PC-9 (cell line): ENCODE measurements around the gene MYO18B. TPM values are rescaled to one million over a fixed set of nuclear protein-coding genes. Genes with fewer than 3 reads are reported as not detected.

Experiments used
- BruUV-seq: library from RNA; stranded (reverse); fragments of 400-500 nt; replicated peaks from 2 replicates; lab custom pipeline; 2021; lab: Mats Ljungman, UMichigan
- CTCF ChIA-PET: fragments of 300-600 bp; sonication (Branson Sonifier 250); formaldehyde crosslinking; loops from one replicate; lab custom pipeline; 2022; ENCODE audit warnings: antibody characterized with exemption; lab: Charles Lee
- POLR2A ChIA-PET: fragments of 300-600 bp; sonication (Branson Sonifier 250); formaldehyde crosslinking; loops from one replicate; lab custom pipeline; 2022; ENCODE audit warnings: antibody characterized with exemption; ENCODE audit not compliant: unreplicated experiment; lab: Charles Lee
- DNase-seq, 2 experiments: peaks; one replicate each; pipeline versions ENCODE4 v3.0.0 to v3.0.0-alpha.2; 2015 to 2022; ENCODE audit warnings: mixed read lengths in 1 of 2
- H2AFZ ChIP-seq: fragments of 200-600 bp; sonication (generic); 2 replicates; pipeline ENCODE4 v1.8.1; 2017; ENCODE audit warnings: antibody characterized with exemption
- H3F3A ChIP-seq: fragments of 200-600 bp; sonication (generic); 2 replicates; pipeline ENCODE4 v1.8.1; 2017; ENCODE audit warnings: antibody characterized with exemption, mild to moderate bottlenecking, low read depth; ENCODE audit not compliant: insufficient read depth
- H3K27ac ChIP-seq: fragments of 200-600 bp; sonication (generic); 2 replicates; pipeline ENCODE4 v1.6.1; 2016; ENCODE audit warnings: mixed run types
- H3K27me3 ChIP-seq: fragments of 200-600 bp; sonication (generic); 2 replicates; pipeline ENCODE4 v1.6.1; 2016; ENCODE audit warnings: low read depth, mixed run types; ENCODE audit not compliant: insufficient read depth
- H3K36me3 ChIP-seq: fragments of 200-600 bp; sonication (generic); 2 replicates; pipeline ENCODE4 v1.6.1; 2016; ENCODE audit warnings: low read depth, mixed run types
- H3K4me1 ChIP-seq: fragments of 200-600 bp; sonication (generic); replicated peaks from 2 replicates; pipeline ENCODE4 v1.6.1; 2016; ENCODE audit warnings: mixed run types; ENCODE audit not compliant: insufficient read depth
- H3K4me2 ChIP-seq: fragments of 200-600 bp; sonication (generic); 2 replicates; pipeline ENCODE4 v1.6.1; 2017; ENCODE audit warnings: mixed run types
- H3K4me3 ChIP-seq: fragments of 200-600 bp; sonication (generic); 2 replicates; pipeline ENCODE4 v1.6.1; 2016; ENCODE audit warnings: mixed run types
- H3K79me2 ChIP-seq: fragments of 200-600 bp; sonication (generic); 2 replicates; pipeline ENCODE4 v1.6.1; 2017; ENCODE audit warnings: low read depth, mixed run types
- H3K9me2 ChIP-seq: fragments of 200-600 bp; sonication (generic); 2 replicates; pipeline ENCODE4 v1.8.1; 2017; ENCODE audit warnings: mild to moderate bottlenecking; ENCODE audit not compliant: insufficient read depth
- H3K9me3 ChIP-seq: fragments of 200-600 bp; sonication (generic); 2 replicates; pipeline ENCODE4 v1.8.1; 2016; ENCODE audit warnings: low read depth; ENCODE audit not compliant: insufficient read depth
- H4K20me1 ChIP-seq: fragments of 200-600 bp; sonication (generic); 2 replicates; pipeline ENCODE4 v1.8.1; 2017; ENCODE audit not compliant: insufficient read depth
- CTCF ChIP-seq: fragments of 200-600 bp; sonication (generic); conservative IDR thresholded peaks from 2 replicates; pipeline ENCODE4 v1.6.1; 2017; ENCODE audit warnings: mixed run types, antibody characterized with exemption, mild to moderate bottlenecking, moderate library complexity
- EZH2 ChIP-seq: fragments of 200-600 bp; sonication (generic); IDR thresholded peaks from 2 replicates; pipeline ENCODE4 v1.8.0; 2017; ENCODE audit warnings: antibody characterized with exemption, low read depth
- intact Hi-C: fragments of 100-400 bp; cut with micrococcal nuclease; formaldehyde crosslinking; loops from one replicate; pipeline ENCODE4 v1.10.0; 2022; ENCODE audit not compliant: unreplicated experiment
- total RNA-seq: library from RNA; stranded (reverse); gene quantifications from 2 replicates; pipeline ENCODE4 v1.2.3, GENCODE V29; 2021

The MYO18B gene
- total RNA-seq, 1 experiment from 2014 or later = not detected

- intact Hi-C loops = no loop called here
- BruUV-seq = no TSS peak
- DNase-seq = no peak
- H3K36me3 ChIP-seq = no peaks in the 10 kb centered on the region
- no peaks in the 10 kb centered on the region for H3F3A ChIP-seq
- H3K4me2 ChIP-seq = no peak overlapping the region
- H3K27me3 ChIP-seq = peaks cover 12% of the 10 kb centered on the region
- H3K4me1 ChIP-seq = no peaks in the 10 kb centered on the region
- H3K4me3 ChIP-seq = no peak overlapping the region
- no peak overlapping the region for H3K27ac ChIP-seq
- no peaks in the 10 kb centered on the region for H3K9me3 ChIP-seq
- CTCF ChIA-PET = no interaction called here
- H3K79me2 ChIP-seq = no peaks in the 10 kb centered on the region
- no peaks in the 10 kb centered on the region for H4K20me1 ChIP-seq
- no peak overlapping the region for H2AFZ ChIP-seq
- POLR2A ChIA-PET = interaction anchor here (0.5 kb wide), 1 partner anchor 177 kb away, joined by 5 read pairs; no protein-coding TSS in a partner anchor
- no peak for TF ChIP-seq CTCF
- no peak for TF ChIP-seq EZH2
- H3K9me2 ChIP-seq = no peaks in the 10 kb centered on the region
Observed at GRCh38 chr22:25816522-25817059, 74.6 kb downstream of the MYO18B start.

- intact Hi-C loops = no loop called here
- Histone ChIP-seq H3K4me1 (no peaks in the 10 kb centered on the region), H3K36me3 (no peaks in the 10 kb centered on the region), H4K20me1 (no peaks in the 10 kb centered on the region), H3K9me2 (no peaks in the 10 kb centered on the region), H3F3A (no peaks in the 10 kb centered on the region), H3K27me3 (peaks cover 16% of the 10 kb centered on the region), H3K4me2 (no peak overlapping the region), H3K9me3 (peaks cover under 1% of the 10 kb centered on the region; the same call in 1 of the 2 replicates), H3K79me2 (no peaks in the 10 kb centered on the region), H3K4me3 (no peak overlapping the region), H2AFZ (no peak overlapping the region), H3K27ac (no peak overlapping the region)
- TF ChIP-seq CTCF (no peak), EZH2 (no peak)
- ChIA-PET CTCF (no interaction called here), POLR2A (interaction anchor here (0.5 kb wide), 1 partner anchor 176 kb away, joined by 5 read pairs; no protein-coding TSS in a partner anchor)
- no TSS peak for BruUV-seq
- DNase-seq = no peak
Observed at GRCh38 chr22:25817092-25817943, 75.3 kb downstream of the MYO18B start.

GRCh38 chr22:25818541-25818940 is 76.6 kb downstream of the MYO18B start:
- Histone ChIP-seq H3K36me3 (no peaks in the 10 kb centered on the region), H4K20me1 (no peaks in the 10 kb centered on the region), H2AFZ (no peak overlapping the region), H3K79me2 (no peaks in the 10 kb centered on the region), H3K27me3 (peaks cover 28% of the 10 kb centered on the region), H3K4me2 (no peak overlapping the region), H3K4me3 (no peak overlapping the region), H3K9me2 (no peaks in the 10 kb centered on the region), H3K4me1 (no peaks in the 10 kb centered on the region), H3F3A (no peaks in the 10 kb centered on the region), H3K27ac (no peak overlapping the region), H3K9me3 (peaks cover 6% of the 10 kb centered on the region; the same call in 1 of the 2 replicates)
- ChIA-PET POLR2A (no interaction called here), CTCF (no interaction called here)
- intact Hi-C loops = no loop called here
- BruUV-seq = no TSS peak
- TF ChIP-seq CTCF = no peak
- TF ChIP-seq EZH2 = no peak
- no peak for DNase-seq
